ENCODE data around the gene CATSPERD.
A peak's percentile ranks its signal among the peaks of the same experiment; 100 is the strongest.

CATSPERD gene

DNA sequence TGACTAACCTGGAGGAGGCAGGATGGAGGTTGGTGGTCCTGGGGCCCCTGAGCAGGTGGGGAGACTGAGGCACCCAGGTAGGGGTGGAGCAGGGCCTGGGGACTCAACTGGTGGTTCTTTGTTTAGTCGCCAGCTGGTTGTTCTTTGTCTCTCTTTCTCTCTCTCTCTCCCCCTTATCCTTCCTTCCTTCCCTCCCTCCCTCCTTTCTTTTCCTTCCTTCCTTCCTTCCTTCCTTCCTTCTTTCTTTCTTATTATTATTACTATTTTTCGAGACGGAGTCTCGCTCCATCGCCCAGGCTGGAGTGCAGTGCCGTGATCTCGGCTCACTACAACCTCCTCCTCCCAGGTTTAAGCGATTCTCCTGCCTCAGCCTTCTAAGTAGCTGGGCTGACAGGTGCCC, 77.8 kb downstream of the CATSPERD start:
- peaks cover 12% of the 10 kb centered on the region for H3K4me1 Mint-ChIP-seq
- H3K27ac Mint-ChIP-seq, result no peak overlapping the region
- ATAC-seq, result no peak
- H3K27me3 Mint-ChIP-seq, result peaks cover 59% of the 10 kb centered on the region
- H3K9me3 Mint-ChIP-seq, result peaks cover 3% of the 10 kb centered on the region
- no peaks in the 10 kb centered on the region for H3K36me3 Mint-ChIP-seq
- no peak overlapping the region for H3K4me3 Mint-ChIP-seq

GRCh38 chr19:5799247-5800241, 79.1 kb downstream of the CATSPERD start:
- Mint-ChIP-seq H3K9me3 (peaks cover 3% of the 10 kb centered on the region), H3K4me1 (peaks cover 24% of the 10 kb centered on the region), H3K27ac (no peak overlapping the region), H3K27me3 (peaks cover 72% of the 10 kb centered on the region), H3K36me3 (no peaks in the 10 kb centered on the region), H3K4me3 (no peak overlapping the region)
- no peak for ATAC-seq

GRCh38 chr19:5800361-5801270, 80.2 kb downstream of the CATSPERD start:
- H3K36me3 Mint-ChIP-seq, result no peaks in the 10 kb centered on the region
- peaks cover 74% of the 10 kb centered on the region for H3K27me3 Mint-ChIP-seq
- H3K9me3 Mint-ChIP-seq, result peaks cover 3% of the 10 kb centered on the region
- no peak for ATAC-seq
- H3K4me1 Mint-ChIP-seq, result peaks cover 25% of the 10 kb centered on the region
- H3K27ac Mint-ChIP-seq, result no peak overlapping the region
- no peak overlapping the region for H3K4me3 Mint-ChIP-seq

- Mint-ChIP-seq H3K4me1 (peaks cover 25% of the 10 kb centered on the region), H3K4me3 (no peak overlapping the region), H3K36me3 (no peaks in the 10 kb centered on the region), H3K27ac (no peak overlapping the region), H3K9me3 (peaks cover 2% of the 10 kb centered on the region), H3K27me3 (peaks cover 74% of the 10 kb centered on the region)
- ATAC-seq, result no peak
These were observed 81.6 kb downstream of the CATSPERD start for GRCh38 chr19:5801796-5802619.

GRCh38 chr19:5803441-5803751, 83.0 kb downstream of the CATSPERD start:
- Mint-ChIP-seq H3K9me3 (peaks cover 2% of the 10 kb centered on the region), H3K27me3 (peaks cover 64% of the 10 kb centered on the region), H3K36me3 (no peaks in the 10 kb centered on the region), H3K4me3 (peak overlapping the region; percentile 45), H3K27ac (peak overlapping the region; percentile 19), H3K4me1 (peaks cover 25% of the 10 kb centered on the region)
- ATAC-seq, result no peak

- ATAC-seq, result peak; percentile 84
- peaks cover 25% of the 10 kb centered on the region for H3K4me1 Mint-ChIP-seq
- peaks cover 2% of the 10 kb centered on the region for H3K9me3 Mint-ChIP-seq
- peak overlapping the region; percentile 19 for H3K27ac Mint-ChIP-seq
- peak overlapping the region; percentile 59 for H3K4me3 Mint-ChIP-seq
- H3K27me3 Mint-ChIP-seq, result peaks cover 59% of the 10 kb centered on the region
- no peaks in the 10 kb centered on the region for H3K36me3 Mint-ChIP-seq
These were observed 83.5 kb downstream of the CATSPERD start for GRCh38 chr19:5803752-5804515.

- Mint-ChIP-seq H3K4me3 (peak within 1 kb of the TSS; percentile 59), H3K36me3 (no peaks in the 10 kb centered on the region), H3K9me3 (peaks cover 2% of the 10 kb centered on the region), H3K27me3 (peaks cover 50% of the 10 kb centered on the region), H3K27ac (peak within 1 kb of the TSS; percentile 19), H3K4me1 (peaks cover 25% of the 10 kb centered on the region)
- ATAC-seq, result peak; percentile 42
These were observed 84.4 kb downstream of the CATSPERD start, which contains the start of gene NRTN for GRCh38 chr19:5804516-5805461. NRTN (plus strand) TSS chr19:5805067; CDS start chr19:5824166, 19,099 bp downstream.

DNA sequence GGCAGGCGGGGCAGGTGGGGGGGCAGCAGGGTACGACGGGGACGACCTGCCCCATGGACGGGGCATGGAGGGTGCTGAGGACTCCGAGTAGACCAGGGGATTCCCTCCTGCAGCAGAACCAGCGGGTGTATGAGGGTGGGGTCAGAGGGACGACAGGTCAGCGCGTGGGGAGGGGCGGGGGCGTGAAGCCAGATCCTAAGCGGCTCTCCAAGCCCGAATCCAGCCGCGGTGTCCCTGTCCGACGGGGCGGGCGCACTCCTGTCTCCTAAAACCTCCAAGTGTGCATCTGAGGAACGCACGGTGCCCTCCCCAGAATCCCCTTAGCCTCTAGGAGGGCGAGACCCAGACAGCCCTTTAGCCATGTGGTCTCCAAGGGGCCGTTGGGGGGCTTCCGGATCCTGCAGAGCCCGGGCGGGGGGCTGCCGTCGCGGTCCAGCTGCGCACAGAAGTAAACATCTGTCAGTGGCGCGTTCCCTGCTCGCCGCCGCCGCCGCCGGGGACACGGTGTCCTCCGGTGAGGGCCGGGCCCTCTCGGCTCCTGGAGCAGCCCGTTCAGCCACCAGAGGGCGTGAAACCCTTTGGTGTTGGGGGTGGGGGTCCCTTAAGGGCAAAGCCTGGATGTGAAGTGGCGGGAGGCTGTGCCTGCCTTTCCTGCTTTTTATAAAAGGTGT, 85.2 kb downstream of the CATSPERD start:
- Mint-ChIP-seq H3K9me3 (peaks cover 2% of the 10 kb centered on the region), H3K27ac (no peak overlapping the region), H3K4me3 (no peak overlapping the region), H3K4me1 (peaks cover 25% of the 10 kb centered on the region), H3K36me3 (no peaks in the 10 kb centered on the region), H3K27me3 (peaks cover 42% of the 10 kb centered on the region)
- peak; percentile 3 for ATAC-seq

DNA sequence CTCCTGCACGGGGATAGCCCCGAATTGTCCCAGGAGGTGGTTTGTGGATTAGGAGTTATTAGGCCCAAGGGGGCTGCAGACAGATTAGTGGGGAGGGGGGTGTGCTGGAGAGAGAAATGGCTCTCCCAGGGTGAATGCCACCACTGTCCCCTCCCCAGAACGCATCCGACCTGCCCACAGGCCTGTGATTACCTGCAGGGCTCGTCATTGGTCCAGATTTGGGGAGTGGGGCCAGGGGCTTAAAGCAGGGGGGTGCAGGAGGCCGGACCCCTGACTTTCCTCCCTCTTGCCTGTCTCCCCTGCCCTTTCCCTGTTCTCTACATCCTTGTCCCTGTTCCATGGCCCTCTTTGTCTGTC, 85.7 kb downstream of the CATSPERD start:
- H3K27me3 Mint-ChIP-seq, result peaks cover 37% of the 10 kb centered on the region
- no peak overlapping the region for H3K4me3 Mint-ChIP-seq
- ATAC-seq, result no peak
- peaks cover 2% of the 10 kb centered on the region for H3K9me3 Mint-ChIP-seq
- peaks cover 25% of the 10 kb centered on the region for H3K4me1 Mint-ChIP-seq
- H3K36me3 Mint-ChIP-seq, result no peaks in the 10 kb centered on the region
- no peak overlapping the region for H3K27ac Mint-ChIP-seq

DNA sequence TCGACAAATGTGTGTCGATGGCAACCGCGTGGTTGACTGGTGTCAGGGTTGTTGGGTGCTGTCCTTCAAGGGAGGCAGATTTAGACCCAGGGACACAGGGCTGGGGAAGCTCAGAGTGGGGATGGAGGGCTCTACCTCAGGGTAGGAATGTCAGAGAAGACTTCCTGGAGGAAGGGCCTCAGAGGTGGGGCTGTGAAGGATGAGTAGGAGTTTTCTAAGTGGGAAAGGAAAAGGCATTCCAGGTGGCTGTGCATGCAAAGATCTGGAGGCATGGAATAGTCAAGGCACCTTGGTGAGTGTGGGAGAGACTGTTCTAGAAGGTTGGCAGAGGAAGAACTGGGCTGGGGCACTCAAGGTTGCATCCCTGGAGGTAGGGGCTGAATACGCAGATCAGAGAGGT, 86.5 kb downstream of the CATSPERD start:
- peaks cover 22% of the 10 kb centered on the region for H3K4me1 Mint-ChIP-seq
- peaks cover 29% of the 10 kb centered on the region for H3K27me3 Mint-ChIP-seq
- no peak overlapping the region for H3K4me3 Mint-ChIP-seq
- no peak for ATAC-seq
- H3K36me3 Mint-ChIP-seq, result no peaks in the 10 kb centered on the region
- no peak overlapping the region for H3K27ac Mint-ChIP-seq
- peaks cover 2% of the 10 kb centered on the region for H3K9me3 Mint-ChIP-seq

- ATAC-seq, result no peak
- Mint-ChIP-seq H3K9me3 (peaks cover 2% of the 10 kb centered on the region), H3K27me3 (peaks cover 15% of the 10 kb centered on the region), H3K36me3 (no peaks in the 10 kb centered on the region), H3K4me1 (peaks cover 14% of the 10 kb centered on the region), H3K27ac (no peak overlapping the region), H3K4me3 (no peak overlapping the region)
These were observed 87.8 kb downstream of the CATSPERD start for GRCh38 chr19:5808120-5808816.

DNA sequence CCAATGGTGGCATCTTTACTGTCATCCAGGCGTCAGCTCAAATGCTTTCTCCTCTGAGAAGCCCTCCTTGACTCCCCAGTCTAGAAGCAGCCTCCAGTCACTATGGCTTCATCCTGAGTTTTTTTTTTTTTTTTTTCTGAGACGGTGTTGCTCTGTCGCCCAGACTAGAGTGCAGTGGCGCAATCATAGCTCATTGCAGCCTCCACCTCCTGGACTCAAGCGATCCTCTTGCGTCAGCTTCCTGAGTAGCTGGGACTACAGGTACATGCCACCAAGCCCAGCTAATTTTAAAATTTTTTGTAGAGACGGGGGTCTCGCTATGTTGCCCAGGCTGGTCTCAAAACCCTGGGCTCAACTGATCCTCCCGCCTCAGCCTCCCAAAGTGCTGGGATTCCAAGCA, 88.6 kb downstream of the CATSPERD start:
- peaks cover 7% of the 10 kb centered on the region for H3K27me3 Mint-ChIP-seq
- no peak for ATAC-seq
- H3K4me1 Mint-ChIP-seq, result peaks cover 6% of the 10 kb centered on the region
- H3K9me3 Mint-ChIP-seq, result peaks cover 2% of the 10 kb centered on the region
- H3K4me3 Mint-ChIP-seq, result no peak overlapping the region
- H3K27ac Mint-ChIP-seq, result no peak overlapping the region
- no peaks in the 10 kb centered on the region for H3K36me3 Mint-ChIP-seq
